GM19324 (cell line): ENCODE measurements around the gene CTDNEP1.

Source experiments
- ATAC-seq: cut with Tn5 transposase; IDR thresholded peaks from one replicate; pipeline ENCODE4 v1.9.1; 2021; ENCODE audit warnings: mild to moderate bottlenecking, moderate library complexity; ENCODE audit not compliant: unreplicated experiment, low FRiP score

The CTDNEP1 gene

DNA sequence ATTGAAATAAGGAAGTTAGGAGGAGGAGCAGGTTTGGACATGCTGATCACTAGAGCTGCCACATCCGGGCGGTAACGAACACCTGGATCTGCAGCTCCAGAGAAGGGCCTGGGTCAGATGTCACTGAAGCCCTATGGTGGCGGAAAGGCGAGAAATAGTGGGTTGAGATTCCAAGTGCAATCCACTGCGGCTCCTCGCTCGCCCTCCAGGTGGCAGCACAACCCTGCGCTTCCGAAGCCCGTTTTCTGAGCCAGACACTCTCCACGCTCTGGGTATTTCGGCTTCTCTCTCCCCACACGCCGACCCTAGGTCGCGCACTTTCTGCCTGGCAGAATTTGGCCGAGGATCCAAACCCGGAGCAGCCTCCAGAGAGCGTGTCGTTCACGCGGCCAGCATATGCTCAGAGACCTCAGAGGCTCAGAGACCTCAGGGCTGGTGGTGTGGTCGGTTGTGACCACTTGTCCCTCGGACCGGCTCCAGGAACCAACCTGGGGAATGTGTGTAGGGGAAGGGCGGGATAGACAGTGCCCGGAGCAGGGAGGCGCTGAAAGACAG lies 29.1 kb upstream of the CTDNEP1 start:
- ATAC-seq, result no peak

DNA sequence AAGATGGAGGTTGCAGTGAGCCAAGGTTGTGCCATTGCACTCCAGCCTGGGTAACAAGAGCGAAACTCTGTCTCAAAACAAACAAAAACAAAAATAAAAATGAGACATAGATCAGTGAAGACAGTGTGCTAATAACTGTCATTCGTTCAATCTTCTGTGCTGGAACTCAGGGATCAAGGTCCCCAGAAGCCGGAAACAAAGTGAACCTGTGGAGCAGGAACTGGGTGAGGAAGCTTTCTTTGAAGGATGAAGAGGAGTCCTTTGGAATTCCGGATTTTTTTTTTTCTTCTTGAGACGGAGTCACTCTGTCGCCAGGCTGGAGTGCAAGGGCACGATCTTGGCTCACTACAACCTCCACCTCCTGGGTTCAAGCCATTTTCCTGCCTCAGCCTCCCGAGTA lies 27.9 kb upstream of the CTDNEP1 start:
- ATAC-seq, result no peak

DNA sequence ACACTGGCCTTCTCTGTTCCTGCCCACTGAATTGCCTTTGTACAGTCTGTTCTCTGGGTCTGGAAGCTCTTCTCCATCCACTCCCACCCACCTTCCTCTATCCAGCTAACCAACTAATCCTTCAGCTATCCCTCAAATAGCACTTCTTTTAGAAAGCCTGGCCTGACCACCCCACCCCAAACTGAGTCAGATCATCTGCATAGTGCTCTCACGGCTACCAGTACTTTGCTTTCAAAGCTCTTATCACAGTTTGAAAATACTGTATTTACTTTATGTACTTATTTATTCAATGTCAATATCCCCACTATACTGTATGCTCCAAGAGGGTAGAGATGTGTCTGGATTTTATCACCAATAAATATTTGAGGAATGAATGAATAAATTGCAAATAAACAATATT lies 15.2 kb upstream of the CTDNEP1 start:
- no peak for ATAC-seq

DNA sequence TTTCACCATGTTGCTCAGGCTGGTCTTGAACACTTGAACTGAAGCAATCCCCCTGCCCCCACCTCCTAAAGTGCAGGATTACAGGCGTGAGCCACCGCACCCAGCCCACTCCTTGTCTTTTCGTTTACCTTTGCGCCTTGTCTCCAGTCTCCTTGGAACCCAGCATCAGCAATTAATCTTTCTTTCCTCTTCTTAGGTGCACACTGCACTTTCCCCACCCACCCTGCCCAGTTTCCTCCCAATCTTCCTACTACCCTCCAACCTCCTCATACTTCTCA lies 12.2 kb upstream of the CTDNEP1 start:
- ATAC-seq, result no peak

DNA sequence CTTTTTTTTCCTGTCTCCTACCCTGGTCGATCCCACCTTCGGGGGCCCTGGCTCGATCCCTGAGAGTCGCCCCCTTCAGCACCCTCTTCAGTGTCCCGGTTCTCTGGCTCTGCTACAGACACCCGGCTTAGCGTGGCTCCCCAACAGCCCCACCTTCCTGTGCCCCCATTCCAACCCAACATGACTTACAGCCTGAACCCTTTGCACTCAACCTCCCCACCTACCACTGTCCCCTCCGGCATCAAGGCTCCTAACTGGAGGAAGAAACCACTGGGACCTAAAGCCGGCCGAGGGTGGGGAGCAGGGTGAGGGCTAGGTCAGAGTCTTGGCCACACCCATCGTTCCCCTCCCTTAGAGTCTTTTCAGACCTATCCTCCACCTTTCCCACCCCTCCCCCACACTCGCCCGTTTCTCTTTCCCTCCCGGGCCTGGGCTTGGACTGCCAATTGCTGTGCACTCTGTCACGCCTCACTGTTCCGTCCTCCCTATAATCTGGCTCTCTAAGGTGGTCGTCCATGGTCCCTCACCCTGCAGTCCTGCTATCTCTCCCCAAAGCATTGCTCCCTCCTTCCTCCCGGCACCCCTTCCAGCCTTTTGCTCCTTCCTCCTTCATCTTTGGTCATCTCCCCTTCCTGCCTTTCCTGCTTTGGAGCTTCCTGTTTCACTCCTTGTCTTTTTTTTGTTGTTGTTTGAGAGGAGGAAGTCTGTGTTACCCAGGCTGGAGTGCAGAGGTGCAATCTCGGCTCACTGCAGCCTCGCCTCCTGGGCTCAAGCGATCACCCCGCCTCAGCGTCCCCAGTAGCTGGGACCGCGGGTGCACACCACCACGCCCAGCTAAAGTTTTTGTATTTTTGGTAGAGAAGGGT lies 11.6 kb upstream of the CTDNEP1 start:
- no peak for ATAC-seq

DNA sequence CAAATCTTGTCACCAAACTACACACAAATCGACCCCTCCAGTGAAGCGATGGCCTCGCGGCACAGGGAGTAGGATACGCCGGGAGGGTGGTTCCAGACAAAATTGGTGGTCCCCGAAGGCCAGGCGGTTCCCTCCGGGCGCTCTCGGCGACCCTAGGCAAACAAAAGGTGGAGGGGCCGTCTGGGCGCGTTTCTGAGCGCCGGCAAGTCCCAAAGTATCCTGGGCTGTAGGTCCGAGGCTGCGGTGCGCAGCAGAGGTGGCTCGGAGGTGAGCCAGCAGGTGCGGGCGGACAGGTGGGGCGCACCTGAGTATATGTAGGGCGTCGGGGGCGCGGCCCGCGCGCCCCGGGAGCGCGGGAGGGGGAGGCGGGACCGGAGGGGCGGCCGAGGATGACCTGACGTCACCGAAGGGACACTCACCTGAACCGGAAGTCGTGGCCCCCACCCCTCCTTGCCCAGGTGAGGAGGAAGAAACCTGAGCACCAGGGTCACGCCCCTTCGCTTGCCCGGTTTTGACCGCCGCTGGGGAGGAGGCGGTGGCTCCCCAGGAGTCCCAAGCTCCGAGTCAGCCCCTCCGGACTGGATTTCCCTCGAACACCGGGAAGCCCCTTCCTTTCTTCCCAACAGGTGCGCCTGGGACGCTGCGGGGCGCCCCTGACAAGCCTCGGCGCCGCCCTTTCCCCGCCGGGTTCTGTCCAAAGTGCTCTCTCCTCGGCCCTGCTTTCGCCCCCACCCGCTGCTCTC lies 10.8 kb upstream of the CTDNEP1 start, which contains the start of gene CLDN7:
Gene CLDN7 (minus strand): TSS at position 287 of the 743 bp plus-strand sequence. CDS start 435 bp downstream, outside the sequence.
- ATAC-seq, result no peak

DNA sequence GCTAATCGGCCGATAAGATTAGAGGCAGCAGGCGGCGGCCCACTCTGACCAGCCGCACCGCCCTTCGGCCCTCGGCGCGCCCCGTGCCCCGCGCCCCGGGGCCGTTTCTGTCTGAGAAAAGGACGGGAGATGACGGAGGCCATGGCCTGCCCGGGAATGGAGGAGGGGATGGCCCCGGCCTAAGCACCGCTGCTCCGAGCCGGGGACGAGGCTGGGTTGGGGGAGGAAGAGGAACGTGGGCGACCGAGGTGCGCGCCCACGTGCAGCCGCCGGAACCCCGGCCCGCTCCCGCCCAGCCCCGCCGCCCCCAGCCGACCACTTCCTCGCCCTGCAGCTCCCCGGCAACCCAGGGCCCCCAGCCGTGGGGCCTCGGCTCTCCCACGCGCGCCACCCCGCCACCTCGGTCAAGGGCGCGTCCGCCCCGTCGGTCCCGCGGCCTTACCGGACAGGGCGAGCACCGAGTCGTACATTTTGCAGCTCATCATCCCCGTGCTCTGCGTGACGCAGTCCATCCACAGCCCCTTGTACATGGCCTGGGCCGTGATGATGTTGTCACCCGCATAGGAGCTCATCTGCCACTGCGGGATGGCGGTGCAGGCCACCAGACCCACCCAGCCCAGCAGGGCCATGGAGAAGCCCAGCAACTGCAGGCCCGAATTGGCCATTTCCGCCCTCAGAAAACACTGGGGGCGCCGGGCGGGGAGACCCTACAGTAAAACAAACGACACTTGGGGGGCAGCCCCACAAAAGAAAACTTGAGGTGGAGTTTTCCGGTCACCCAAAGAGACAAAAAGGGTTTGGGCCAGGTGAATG lies 10.1 kb upstream of the CTDNEP1 start:
- ATAC-seq, result no peak

DNA sequence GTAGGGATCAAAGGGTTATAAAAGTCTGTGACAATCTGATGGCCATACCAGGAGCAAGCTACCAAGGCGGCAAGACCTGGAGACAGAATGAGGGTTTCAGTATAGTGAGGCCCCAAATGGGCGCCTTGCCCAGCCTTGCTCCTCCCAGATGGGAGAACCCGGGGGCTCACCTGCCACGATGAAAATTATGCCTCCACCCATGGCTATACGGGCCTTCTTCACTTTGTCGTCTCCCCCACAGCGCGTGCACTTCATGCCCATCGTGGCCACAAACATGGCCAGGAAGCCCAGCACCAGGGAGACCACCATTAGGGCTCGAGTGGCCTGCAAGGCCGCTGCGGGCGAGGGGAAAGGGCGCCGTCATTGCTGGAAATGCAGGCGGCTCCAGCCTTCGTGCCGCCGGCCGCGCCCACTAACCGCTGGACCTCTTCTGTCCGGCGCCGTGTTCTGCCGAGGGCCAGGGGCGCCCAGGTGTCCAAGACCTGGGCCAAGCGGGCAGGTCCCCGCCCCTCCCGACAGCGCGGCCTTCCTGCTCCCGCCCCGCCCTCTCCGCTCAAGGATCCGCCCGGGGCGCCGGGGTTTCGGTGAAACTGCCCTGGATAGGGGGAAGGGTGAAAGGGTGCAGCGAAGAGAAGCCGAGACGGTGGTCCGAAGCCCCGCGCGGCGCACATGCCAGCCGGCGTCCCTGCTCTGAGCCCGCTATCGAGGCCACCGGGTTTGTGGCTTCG lies 9.3 kb upstream of the CTDNEP1 start:
- ATAC-seq, result no peak

DNA sequence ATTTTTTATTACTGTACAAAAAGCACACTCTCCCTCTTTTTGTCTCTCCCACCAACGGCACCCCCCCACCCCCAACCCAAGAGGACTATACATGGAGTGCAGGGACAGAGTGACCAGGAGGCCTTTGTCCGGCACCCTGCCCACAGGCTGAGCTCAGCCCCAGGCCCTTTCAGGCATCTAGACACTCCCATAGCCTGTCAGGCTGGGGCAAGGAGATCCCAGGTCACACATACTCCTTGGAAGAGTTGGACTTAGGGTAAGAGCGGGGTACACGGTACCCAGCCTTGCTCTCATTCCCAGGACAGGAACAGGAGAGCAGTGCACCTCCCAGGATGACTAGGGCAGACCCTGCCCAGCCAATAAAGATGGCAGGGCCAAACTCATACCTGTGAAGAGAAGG lies 8.6 kb upstream of the CTDNEP1 start:
- ATAC-seq, result no peak

DNA sequence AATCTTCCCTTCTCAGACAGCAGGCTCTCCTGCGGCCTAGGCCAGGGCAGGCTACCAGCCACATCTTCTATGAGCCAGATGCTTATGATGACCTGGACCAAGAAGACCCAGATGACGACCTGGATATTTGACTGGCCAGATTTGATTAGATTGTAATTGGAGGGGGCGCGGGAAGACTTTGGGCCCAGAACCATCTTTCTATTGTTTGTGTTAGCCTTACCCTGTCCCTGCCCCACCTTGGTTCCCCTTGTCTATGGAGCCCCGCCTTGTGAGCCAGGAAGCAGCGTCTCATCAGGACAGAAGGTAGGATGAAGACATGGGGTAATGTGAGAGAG lies 8.0 kb upstream of the CTDNEP1 start:
- no peak for ATAC-seq

DNA sequence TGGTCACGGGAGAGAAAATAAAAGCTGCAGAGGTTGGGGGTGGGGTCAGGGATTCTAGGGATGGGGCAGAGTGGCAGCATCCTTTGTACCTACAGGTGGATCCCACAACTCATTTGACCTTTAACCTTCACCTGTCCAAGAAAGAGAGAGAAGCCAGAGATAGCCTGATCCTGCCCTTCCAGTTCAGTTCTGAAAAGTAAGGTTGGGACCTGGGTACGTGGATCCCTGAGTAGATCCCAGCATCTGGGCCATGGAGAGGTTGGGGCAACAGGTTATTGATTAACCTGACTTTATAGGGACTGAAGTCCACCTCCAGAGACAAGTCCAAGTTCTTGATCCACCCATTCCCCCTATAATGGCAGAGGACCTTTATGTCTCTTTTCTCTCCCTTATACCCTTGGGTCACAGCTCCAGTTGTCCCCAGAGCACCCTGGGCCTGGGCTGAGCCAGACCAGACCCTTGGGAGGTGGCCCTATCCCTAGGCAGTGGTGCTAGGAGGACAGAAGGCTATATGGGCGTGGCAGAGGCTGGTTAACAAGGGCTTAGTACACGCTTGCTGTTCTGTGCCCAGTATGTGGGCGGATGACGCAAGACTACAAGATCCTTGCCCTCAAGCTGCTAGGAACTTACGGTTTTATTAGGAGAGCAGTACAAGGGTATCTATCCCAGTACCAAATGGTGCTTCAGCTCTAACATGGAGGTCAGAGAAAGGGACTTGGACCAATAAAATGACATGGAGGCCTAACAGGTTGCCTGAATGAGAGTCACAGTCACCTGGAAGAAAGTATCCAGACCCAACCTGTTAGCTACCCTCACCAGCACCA lies 7.4 kb upstream of the CTDNEP1 start:
- ATAC-seq, result no peak

DNA sequence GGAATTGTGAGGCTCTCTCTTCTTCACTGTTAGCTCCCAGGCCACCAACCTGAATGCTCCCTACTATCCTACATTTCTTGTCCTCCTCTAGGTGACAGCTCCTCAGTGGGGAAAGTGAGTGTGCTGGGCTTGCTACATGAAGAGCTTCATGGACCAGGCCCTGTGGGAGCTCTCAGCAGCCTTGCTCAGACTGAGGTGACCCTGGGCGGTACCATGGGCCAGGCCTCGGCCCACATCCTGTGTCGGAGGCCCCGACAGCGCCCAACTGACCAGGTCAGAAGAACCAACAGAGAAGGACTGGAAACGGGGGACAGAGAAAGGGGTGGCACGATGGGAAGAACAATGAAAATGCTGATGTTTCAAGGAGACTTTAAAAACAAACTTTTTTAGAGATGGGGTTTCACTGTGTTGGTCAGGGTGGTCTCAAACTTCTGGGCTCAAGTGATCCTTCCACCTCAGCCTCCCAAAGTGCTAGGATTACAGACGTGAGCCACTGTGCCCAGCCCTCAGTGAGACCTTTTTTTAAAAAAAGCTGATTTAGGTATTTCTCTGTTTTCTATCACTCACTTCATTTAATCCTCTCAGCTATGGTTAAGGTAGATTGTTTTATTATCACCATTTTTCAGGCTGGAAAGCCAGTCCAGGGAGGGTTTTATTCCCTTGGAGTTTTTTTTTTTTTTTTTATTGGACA lies 5.4 kb upstream of the CTDNEP1 start:
- ATAC-seq, result no peak

DNA sequence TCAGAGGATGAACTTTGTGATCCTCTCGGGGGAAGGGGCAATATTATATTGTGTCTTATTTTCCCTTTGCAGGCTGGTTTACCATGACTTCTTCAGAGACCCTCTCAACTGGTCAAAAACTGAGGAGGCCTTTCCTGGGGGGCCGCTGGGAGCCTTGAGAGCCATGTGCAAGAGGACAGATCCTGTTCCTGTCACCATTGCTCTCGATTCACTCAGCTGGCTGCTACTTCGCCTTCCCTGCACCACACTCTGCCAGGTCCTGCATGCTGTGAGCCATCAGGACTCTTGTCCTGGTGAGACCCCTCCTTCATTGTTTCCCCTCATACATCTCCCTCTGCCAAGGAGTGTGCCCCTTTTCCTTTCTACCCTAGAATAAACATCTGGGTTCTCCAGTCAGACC lies 3.0 kb upstream of the CTDNEP1 start:
- no peak for ATAC-seq

DNA sequence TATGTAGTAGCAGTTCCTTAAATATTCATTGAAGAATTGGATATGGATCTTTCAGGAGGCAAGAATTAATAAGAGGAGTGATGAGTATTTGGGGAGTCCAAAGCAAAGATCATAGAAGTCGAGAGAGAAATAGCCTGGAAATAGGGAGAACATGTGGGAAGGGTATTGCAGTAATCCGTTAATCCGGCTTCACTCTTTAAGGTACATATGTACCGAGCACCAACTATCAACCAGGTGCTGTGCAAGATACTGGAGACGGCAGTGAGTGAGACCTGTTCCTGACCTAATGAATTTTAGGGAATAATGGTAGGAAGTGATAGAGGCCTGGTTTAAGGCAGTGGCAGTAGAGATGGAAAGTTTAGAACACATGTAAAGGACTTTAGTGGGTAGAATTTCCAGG lies 1.5 kb upstream of the CTDNEP1 start:
- no peak for ATAC-seq

DNA sequence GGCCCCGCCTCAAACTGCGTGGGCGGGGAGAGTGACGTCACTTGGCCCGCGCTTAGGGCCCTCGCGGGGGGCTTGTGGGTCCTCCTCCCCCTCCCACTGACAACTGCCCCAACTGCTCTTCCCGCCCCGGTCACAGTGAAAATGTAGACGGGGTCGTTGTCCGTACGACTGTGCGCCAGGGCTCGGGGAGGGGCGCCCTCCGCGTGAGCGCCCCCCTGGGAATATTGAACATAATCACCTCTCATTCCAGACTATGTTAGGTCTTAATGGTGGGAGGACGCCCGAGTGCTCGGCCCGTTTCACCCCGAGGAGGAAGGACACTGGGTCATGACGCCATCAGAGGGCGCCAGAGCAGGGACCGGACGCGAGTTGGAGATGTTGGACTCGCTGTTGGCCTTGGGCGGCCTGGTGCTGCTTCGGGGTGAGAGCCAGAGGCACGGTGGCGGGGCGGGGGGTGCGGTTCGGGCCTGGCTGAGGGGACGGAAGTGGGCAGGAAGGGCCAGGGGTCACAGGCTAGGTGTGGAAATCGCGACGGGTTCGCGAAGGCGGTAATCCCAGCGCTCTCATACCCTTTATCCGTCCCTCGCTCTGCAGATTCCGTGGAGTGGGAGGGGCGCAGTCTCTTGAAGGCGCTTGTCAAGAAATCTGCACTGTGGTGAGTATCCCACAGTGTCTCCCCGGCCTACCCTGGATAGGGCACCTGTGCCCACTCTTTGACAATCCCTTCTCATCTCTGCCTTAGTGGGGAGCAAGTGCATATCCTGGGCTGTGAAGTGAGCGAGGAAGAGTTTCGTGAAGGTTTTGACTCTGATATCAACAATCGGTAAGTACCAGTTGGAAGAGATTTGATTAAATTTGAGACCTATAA lies 876 bp upstream of the CTDNEP1 start, which contains the start of gene ELP5:
Gene ELP5 (plus strand): TSS at position 40 of the 868 bp plus-strand sequence. CDS start 336 bp downstream, at position 376.
- ATAC-seq, result peak; percentile 60

DNA sequence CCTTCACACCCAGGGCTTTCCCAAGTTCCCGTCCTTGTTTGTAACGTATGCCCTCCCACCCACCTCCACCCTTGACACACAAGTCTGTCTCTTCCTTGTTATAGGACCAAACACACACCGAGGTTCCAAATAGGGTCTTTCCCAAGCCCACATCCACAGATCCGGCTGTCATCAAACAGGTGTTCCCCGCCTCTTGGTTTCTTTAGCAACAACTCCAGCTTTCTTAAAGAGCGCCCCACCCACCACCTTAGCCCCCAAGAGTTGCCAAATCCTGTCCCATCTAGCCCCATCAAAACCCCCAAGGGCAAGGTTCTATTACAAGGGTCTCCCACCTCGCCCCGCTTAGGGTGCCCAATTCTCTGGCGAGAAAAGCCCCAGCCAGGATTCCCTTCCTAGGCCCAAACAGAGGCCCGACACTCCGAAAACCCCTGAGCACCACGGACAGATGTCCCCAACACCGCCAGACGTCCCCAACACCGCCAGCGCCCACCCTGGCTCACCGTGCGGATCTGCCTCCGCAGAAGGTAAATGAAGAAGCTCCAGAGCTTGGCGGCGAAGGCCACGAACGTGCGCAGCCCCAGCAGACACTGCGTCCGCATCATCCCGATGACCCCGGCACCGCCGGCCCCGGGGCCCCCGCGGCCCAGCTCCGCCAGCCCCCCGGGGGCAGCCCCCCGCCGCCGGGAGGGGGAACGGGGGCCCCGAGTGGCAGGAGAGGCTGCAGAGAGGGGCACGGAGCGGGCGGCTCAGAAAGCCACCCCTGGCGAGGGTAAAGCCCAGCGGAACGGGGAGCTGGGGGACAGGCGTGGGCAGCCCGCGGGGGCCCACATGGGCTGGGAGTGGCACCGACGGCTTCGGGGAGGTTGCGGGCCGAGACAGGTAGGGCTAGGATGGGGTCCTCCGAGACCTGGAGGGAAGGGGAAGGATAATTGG lies 573 bp downstream of the CTDNEP1 start:
- ATAC-seq, result no peak

DNA sequence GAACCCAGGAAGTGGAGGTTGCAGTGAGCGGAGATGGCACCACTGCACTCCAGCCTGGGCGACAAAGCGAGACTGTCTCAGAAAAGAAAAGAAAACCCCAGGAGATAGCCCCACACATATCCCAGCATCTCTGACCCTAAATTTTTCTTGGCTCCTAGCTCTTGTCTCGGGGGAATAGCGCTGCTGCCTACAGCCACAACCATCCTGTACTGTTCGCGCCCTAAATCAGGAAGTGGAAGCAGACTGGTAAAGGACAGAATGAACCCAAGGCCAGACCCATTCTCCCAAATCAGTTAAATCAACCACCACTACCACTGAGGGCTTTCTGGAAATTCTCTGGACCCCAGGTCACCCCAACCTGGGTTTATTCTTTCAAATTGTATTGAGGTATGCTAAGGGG lies 1.7 kb downstream of the CTDNEP1 start:
- ATAC-seq, result no peak
